H1 (cell line): ENCODE measurements around the gene EPHB6. TPM values are rescaled to one million over a fixed set of nuclear protein-coding genes. Genes with fewer than 3 reads are reported as not detected.

ENCODE experiments used
- CTCF ChIA-PET: fragments of 300-600 bp; sonication (Branson Sonifier 250); formaldehyde crosslinking; loops from one replicate; lab custom pipeline; 2021; ENCODE audit not compliant: partially characterized antibody; lab: Charles Lee
- POLR2A ChIA-PET: fragments of 300-600 bp; sonication (Branson Sonifier 250); formaldehyde crosslinking; loops from one replicate; lab custom pipeline; 2021; ENCODE audit warnings: inconsistent platforms; ENCODE audit not compliant: partially characterized antibody; lab: Charles Lee
- DNase-seq, 2 experiments: peaks; one replicate each; pipeline versions ENCODE4 v3.0.0 to v3.0.0-alpha.2; 2010 to 2022; ENCODE audit warnings: low spot score in 2 of 2, low read depth in 1 of 2, mixed read lengths in 1 of 2
- FAIRE-seq: peaks from 2 replicates; lab custom pipeline; 2011; peaks lifted over from hg19 to GRCh38; lab: Jason Lieb, UNC
- H2AFZ ChIP-seq: 2 replicates; pipeline ENCODE4 v1.8.1; 2012; ENCODE audit warnings: low read length, inconsistent platforms
- H2AK5ac ChIP-seq: 2 replicates; pipeline ENCODE4 v1.6.1; 2013; ENCODE audit warnings: low read depth, low read length
- H2BK120ac ChIP-seq: replicated peaks from 2 replicates; pipeline ENCODE3; 2013; ENCODE audit warnings: low read depth, low read length, inconsistent platforms
- H2BK12ac ChIP-seq: 2 replicates; pipeline ENCODE4 v1.6.1; 2013; ENCODE audit warnings: low read depth, low read length
- H2BK15ac ChIP-seq: 2 replicates; pipeline ENCODE4 v1.6.1; 2013; ENCODE audit warnings: low read length
- H2BK20ac ChIP-seq: 2 replicates; pipeline ENCODE4 v1.6.1; 2013; ENCODE audit warnings: low read length
- H2BK5ac ChIP-seq: 2 replicates; pipeline ENCODE4 v1.6.1; 2013; ENCODE audit warnings: low read depth, low read length
- H3K14ac ChIP-seq: 2 replicates; pipeline ENCODE4 v1.6.1; 2013; ENCODE audit warnings: inconsistent platforms; ENCODE audit not compliant: insufficient read length
- H3K18ac ChIP-seq: 2 replicates; pipeline ENCODE4 v1.6.1; 2013; ENCODE audit warnings: low read length; ENCODE audit errors: extremely low read depth
- H3K23ac ChIP-seq: 2 replicates; pipeline ENCODE4 v1.6.1; 2013; ENCODE audit warnings: inconsistent platforms; ENCODE audit not compliant: insufficient read length
- H3K23me2 ChIP-seq: 2 replicates; pipeline ENCODE4 v1.6.1; 2013; ENCODE audit warnings: low read depth, low read length
- H3K27ac ChIP-seq: 2 replicates; pipeline ENCODE4 v1.6.1; 2011; ENCODE audit warnings: low read depth, low read length, inconsistent platforms
- H3K27me3 ChIP-seq, 4 experiments: replicated peaks in 1 of 4; 1 replicate in 1 of 4; 2 replicates in 3 of 4; pipeline versions ENCODE4 v1.6.1 to v1.8.1; 2011 to 2013; ENCODE audit warnings: low read length in 3 of 4, mild to moderate bottlenecking in 3 of 4, inconsistent platforms in 2 of 4, mixed read lengths in 2 of 4, moderate library complexity in 1 of 4; ENCODE audit not compliant: control insufficient read depth in 3 of 4, insufficient read depth in 3 of 4; ENCODE audit errors: extremely low read depth in 1 of 4
- H3K36me3 ChIP-seq, 4 experiments: 2 replicates each; pipeline versions ENCODE4 v1.6.1 to v1.8.1; 2011 to 2013; ENCODE audit warnings: mild to moderate bottlenecking in 4 of 4, low read length in 3 of 4, moderate library complexity in 2 of 4, control low read depth in 1 of 4, inconsistent platforms in 1 of 4; ENCODE audit not compliant: insufficient read depth in 4 of 4, control insufficient read depth in 2 of 4
- H3K4ac ChIP-seq: replicated peaks from 2 replicates; pipeline ENCODE3; 2013; ENCODE audit warnings: low read length, low read depth, mixed read lengths, inconsistent platforms; ENCODE audit not compliant: insufficient read length
- H3K4me1 ChIP-seq, 4 experiments: replicated peaks in 1 of 4; 1 replicate in 1 of 4; 2 replicates in 3 of 4; pipeline versions ENCODE4 v1.6.1 to v1.8.1; 2011 to 2013; ENCODE audit warnings: low read length in 3 of 4, inconsistent platforms in 2 of 4, mixed read lengths in 1 of 4; ENCODE audit not compliant: insufficient read depth in 4 of 4, control insufficient read depth in 3 of 4
- H3K4me2 ChIP-seq, 2 experiments: 2 replicates each; pipeline versions ENCODE4 v1.6.1 to v1.8.1; 2011 to 2013; ENCODE audit warnings: low read depth in 2 of 2, low read length in 2 of 2, control low read depth in 1 of 2, inconsistent platforms in 1 of 2, mild to moderate bottlenecking in 1 of 2; ENCODE audit not compliant: insufficient read depth in 1 of 2
- H3K4me3 ChIP-seq, 4 experiments: fragments of 200-600, 300-600 bp in 1 of 4; sonication (generic), shearing (Covaris generic), sonication (Bioruptor Twin) in 1 of 4; 2 replicates each; pipeline versions ENCODE4 v1.5.1 to v1.8.1; 2011 to 2016; ENCODE audit warnings: low read length in 4 of 4, low read depth in 3 of 4, control low read depth in 2 of 4, inconsistent platforms in 2 of 4, mild to moderate bottlenecking in 2 of 4, mixed read lengths in 1 of 4, moderate library complexity in 1 of 4; ENCODE audit not compliant: insufficient read depth in 2 of 4; ENCODE audit errors: extremely low read depth in 1 of 4
- H3K56ac ChIP-seq: replicated peaks from 2 replicates; pipeline ENCODE3; 2013; ENCODE audit warnings: low read depth, mild to moderate bottlenecking, mixed read lengths, low read length, inconsistent platforms; ENCODE audit not compliant: insufficient read length
- H3K79me1 ChIP-seq: 2 replicates; pipeline ENCODE4 v1.6.1; 2013; ENCODE audit warnings: low read depth, low read length, control low read depth
- H3K79me2 ChIP-seq, 2 experiments: 2 replicates each; pipeline versions ENCODE4 v1.6.1 to v1.8.1; 2012 to 2013; ENCODE audit warnings: low read length in 2 of 2, mild to moderate bottlenecking in 2 of 2, inconsistent platforms in 1 of 2; ENCODE audit not compliant: insufficient read depth in 2 of 2, control insufficient read depth in 1 of 2
- H3K9ac ChIP-seq, 4 experiments: replicated peaks in 1 of 4; 1 replicate in 1 of 4; 2 replicates in 3 of 4; pipeline versions ENCODE4 v1.6.1 to v1.8.1; 2011 to 2013; ENCODE audit warnings: low read depth in 3 of 4, low read length in 3 of 4, control low read depth in 2 of 4, mild to moderate bottlenecking in 2 of 4, moderate library complexity in 2 of 4, inconsistent platforms in 1 of 4; ENCODE audit errors: extremely low read depth in 1 of 4
- H3K9me3 ChIP-seq, 2 experiments: 2 replicates each; pipeline versions ENCODE4 v1.6.1 to v1.8.1; 2012 to 2013; ENCODE audit warnings: mild to moderate bottlenecking in 2 of 2, moderate library complexity in 2 of 2, control low read depth in 1 of 2, inconsistent platforms in 1 of 2, low read depth in 1 of 2, low read length in 1 of 2, mixed read lengths in 1 of 2; ENCODE audit not compliant: insufficient read depth in 2 of 2
- H4K20me1 ChIP-seq, 2 experiments: replicated peaks in 1 of 2; 2 replicates each; pipeline versions ENCODE3 to v1.8.1; 2011 to 2013; ENCODE audit warnings: inconsistent platforms in 2 of 2, low read length in 2 of 2, mild to moderate bottlenecking in 1 of 2; ENCODE audit not compliant: insufficient read depth in 2 of 2, control insufficient read depth in 1 of 2
- H4K5ac ChIP-seq: 2 replicates; pipeline ENCODE4 v1.6.1; 2013; ENCODE audit warnings: low read length, low read depth, mixed read lengths, inconsistent platforms; ENCODE audit not compliant: insufficient read length
- H4K8ac ChIP-seq: 2 replicates; pipeline ENCODE4 v1.8.0; 2013; ENCODE audit warnings: mild to moderate bottlenecking, moderate library complexity, low read length, inconsistent platforms; ENCODE audit not compliant: insufficient read depth; ENCODE audit errors: extremely low read depth
- H4K91ac ChIP-seq: replicated peaks from 2 replicates; pipeline ENCODE3; 2013; ENCODE audit warnings: low read length, mixed read lengths, inconsistent platforms; ENCODE audit not compliant: insufficient read length
- CREB1 ChIP-seq: IDR thresholded peaks from 2 replicates; pipeline ENCODE4 v1.6.1; 2012; ENCODE audit warnings: inconsistent platforms
- CTCF ChIP-seq, 3 experiments: IDR thresholded peaks; 1 replicate in 2 of 3; 2 replicates in 1 of 3; pipeline versions ENCODE4 v1.5.1 to v1.6.1; 2011; ENCODE audit warnings: low read length in 3 of 3, mild to moderate bottlenecking in 3 of 3, inconsistent platforms in 2 of 3, low read depth in 1 of 3, moderate library complexity in 1 of 3; ENCODE audit not compliant: insufficient read depth in 1 of 3; ENCODE audit errors: control extremely low read depth in 1 of 3
- EZH2 ChIP-seq: fragments of 200-600 bp; sonication (generic); IDR thresholded peaks from 2 replicates; pipeline ENCODE4 v1.7.1; 2012; ENCODE audit warnings: low read depth, mild to moderate bottlenecking, moderate library complexity, low read length, inconsistent platforms; ENCODE audit not compliant: severe bottlenecking
- JUN ChIP-seq: IDR thresholded peaks from 2 replicates; pipeline ENCODE4 v1.6.1; 2011; ENCODE audit warnings: low read depth, mild to moderate bottlenecking, improper control_type of control experiment, low read length
- JUND ChIP-seq: IDR thresholded peaks from 2 replicates; pipeline ENCODE4 v1.6.1; 2011; ENCODE audit warnings: mild to moderate bottlenecking, improper control_type of control experiment, low read length
- KDM1A ChIP-seq: fragments of 200-600, 300-600 bp; sonication (generic); IDR thresholded peaks from 2 replicates; pipeline ENCODE4 v1.7.1; 2016; ENCODE audit warnings: mild to moderate bottlenecking, low read length, borderline replicate concordance
- KDM4A ChIP-seq: IDR thresholded peaks from one replicate; pipeline ENCODE4 v1.7.1; 2012; ENCODE audit warnings: low read depth, mild to moderate bottlenecking, moderate library complexity, low read length, inconsistent platforms; ENCODE audit not compliant: severe bottlenecking
- RAD21 ChIP-seq, 2 experiments: IDR thresholded peaks in 1 of 2; conservative IDR thresholded peaks in 1 of 2; 2 replicates each; pipeline ENCODE4 v1.6.1; 2011; ENCODE audit warnings: low read depth in 2 of 2, low read length in 2 of 2, improper control_type of control experiment in 1 of 2, inconsistent platforms in 1 of 2, mild to moderate bottlenecking in 1 of 2, moderate library complexity in 1 of 2
- YY1 ChIP-seq: IDR thresholded peaks from 2 replicates; pipeline ENCODE4 v1.6.1; 2011; ENCODE audit warnings: low read depth, mild to moderate bottlenecking, low read length
- ZNF274 ChIP-seq: IDR thresholded peaks from 2 replicates; pipeline ENCODE4 v1.7.0; 2012; ENCODE audit warnings: low read length, borderline replicate concordance; ENCODE audit errors: extremely low read depth
- WGBS, 2 experiments: shearing (Covaris generic) in 1 of 2; methylation state at CpG; one replicate each; pipeline versions ENCODE4 v1.1.6 to v1.1.7; 2013 to 2015; ENCODE audit warnings: low lambda C conversion rate in 2 of 2, mixed read lengths in 2 of 2, inconsistent platforms in 1 of 2, low coverage in 1 of 2, missing lambda C conversion rate in 1 of 2; ENCODE audit not compliant: insufficient replicate concordance in 2 of 2, insufficient coverage in 1 of 2, insufficient read length in 1 of 2; ENCODE audit errors: extremely low coverage in 1 of 2, missing lambda C conversion rate in 1 of 2; 5-methylcytosine and 5-hydroxymethylcytosine counted together
- polyA plus RNA-seq, 7 experiments: library from polyadenylated mRNA; depleted of rRNA in 3 of 7; stranded (reverse) in 5 of 7; unstranded in 2 of 7; fragments of >200 nt in 5 of 7; fragments of 200-250 nt in 2 of 7; gene quantifications; 1 replicate in 5 of 7; 2 replicates in 1 of 7; 4 replicates in 1 of 7; pipeline versions ENCODE4 v1.2.1 to v1.2.3, GENCODE V29; 2011 to 2013; ENCODE audit warnings: missing spikeins in 2 of 7, mixed read lengths in 2 of 7
- total RNA-seq: library from RNA; stranded (reverse); fragmentation: NEBNext Ultra II Directional; extraction: Animal tissue kit (Norgen Biotek cat#: 25700); gene quantifications from 2 replicates; pipeline ENCODE4 v1.2.1, GENCODE V29; 2021

EPHB6 gene
- total and polyA plus RNA-seq, 2 of the 8 experiments (the other 6 are each of a cell fraction or from before 2014, with no cell fraction given) = 19.7 TPM

DNA sequence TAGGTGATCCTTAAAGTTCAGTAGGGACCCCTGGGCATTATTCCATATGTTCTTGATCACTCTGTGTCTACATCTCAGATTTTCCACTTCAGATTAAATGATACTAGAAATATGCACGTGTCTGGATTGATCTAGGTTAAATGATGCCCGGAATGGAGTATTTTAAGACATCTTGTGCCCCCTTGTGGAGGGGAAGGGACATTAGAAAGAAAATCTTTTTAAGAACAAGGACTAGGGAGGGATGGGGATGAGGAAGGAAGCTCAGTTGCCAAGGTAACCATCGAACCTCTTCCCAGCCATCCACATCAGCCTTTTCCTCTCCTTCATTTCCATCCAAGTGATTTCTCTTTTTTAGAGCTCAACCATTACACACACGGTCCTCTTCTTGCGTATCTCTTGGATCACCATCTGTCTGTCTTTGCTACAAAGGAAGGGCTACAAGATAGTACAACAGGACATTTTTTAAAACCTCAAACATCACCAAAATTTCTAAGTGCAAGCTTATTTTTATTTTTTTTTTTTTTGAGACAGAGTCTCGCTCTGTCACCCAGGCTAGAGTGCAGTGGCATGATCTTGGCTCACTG, 43.6 kb upstream of the EPHB6 start:
- H2BK5ac ChIP-seq = no peak overlapping the region
- no peak overlapping the region for H3K4ac ChIP-seq
- DNase-seq = no peak
- no peak overlapping the region for H2BK120ac ChIP-seq
- no peak overlapping the region for H3K23ac ChIP-seq
- 35% methylated on average over 6 of the region's 6 CpGs; no CpG with 5 or more reads in 1 of the 2 experiments for WGBS, 2 experiments
- no peak overlapping the region for H4K5ac ChIP-seq
- H3K14ac ChIP-seq = no peak overlapping the region
- H3K79me1 ChIP-seq = no peaks in the 10 kb centered on the region
- no peak overlapping the region for H3K56ac ChIP-seq
- no peak overlapping the region for H2BK15ac ChIP-seq
- no peak overlapping the region for H3K4me3 ChIP-seq
- H4K8ac ChIP-seq = no peak overlapping the region
- H3K27ac ChIP-seq = no peak overlapping the region
- no peaks in the 10 kb centered on the region for H3K27me3 ChIP-seq
- H2AFZ ChIP-seq = no peak overlapping the region
- H4K20me1 ChIP-seq = no peaks in the 10 kb centered on the region
- no peak overlapping the region for H4K91ac ChIP-seq
- ChIA-PET POLR2A (interaction anchor here (0.7 to 1.2 kb wide), 2 partner anchors 13 to 18 kb away, joined by 3 to 4 read pairs; no protein-coding TSS in a partner anchor), CTCF (interaction anchor here (0.6 to 18.9 kb wide), 55 partner anchors 9 to 527 kb away, joined by 3 to 430 read pairs (median 4); no protein-coding TSS in a partner anchor)
- no peaks in the 10 kb centered on the region for H3K9me3 ChIP-seq
- FAIRE-seq = peak; percentile 86
- no peak overlapping the region for H2BK12ac ChIP-seq
- H3K23me2 ChIP-seq = no peaks in the 10 kb centered on the region
- H3K36me3 ChIP-seq = no peaks in the 10 kb centered on the region
- H3K4me2 ChIP-seq = no peak overlapping the region
- no peak overlapping the region for H3K9ac ChIP-seq
- H2AK5ac ChIP-seq = no peak overlapping the region
- H3K4me1 ChIP-seq = peaks cover 10 to 23% (median 17%) of the 10 kb centered on the region in 4 experiments
- H3K18ac ChIP-seq = no peak overlapping the region
- no peaks in the 10 kb centered on the region for H3K79me2 ChIP-seq
- H2BK20ac ChIP-seq = no peak overlapping the region
- TF ChIP-seq KDM4A = no peak
- no peak for TF ChIP-seq ZNF274
- TF ChIP-seq CTCF (IDR thresholded peaks at IDR 0.05; ENCODE audit: control extremely low read depth in 1 of 3, insufficient read depth in 1 of 3, low read depth in 1 of 3, low read length in 3 of 3) = peak in 2 of 3 experiments; percentile 60 to 68; a peak in 3 of 4 replicates
- TF ChIP-seq EZH2 = no peak
- no peak for TF ChIP-seq KDM1A
- no peak for TF ChIP-seq JUND
- TF ChIP-seq YY1 = 0 out of 2 replicates have a peak, but pooled peaks have one; percentile 26
- no peak for TF ChIP-seq CREB1
- TF ChIP-seq JUN = no peak
- peak; percentile 65 to 78 for TF ChIP-seq RAD21 (IDR thresholded peaks at IDR 0.05 in 1 of 2, conservative IDR thresholded peaks at IDR 0.05 in 1 of 2; ENCODE audit: low read depth in 2 of 2, low read length in 2 of 2)
